ENCODE results near the gene SUN2. TPM values are rescaled to one million over a fixed set of nuclear protein-coding genes. Genes with fewer than 3 reads are reported as not detected.
A peak's percentile ranks its signal among the peaks of the same experiment; 100 is the strongest.

SUN2 gene
- total RNA-seq, 2 donors from 2014 or later: 106 to 123 TPM

GRCh38 chr22:38745676-38746460 is 9.9 kb downstream of the SUN2 start:
- peak overlapping the region; percentile 27 for H3K27ac ChIP-seq
- H3K36me3 ChIP-seq: peaks cover 41% of the 10 kb centered on the region
- no peak overlapping the region for H3K9ac ChIP-seq (ENCODE audit: low read depth in 2 of 2, low read length in 2 of 2)
- no peak overlapping the region for H3K4me3 ChIP-seq
- no peak for TF ChIP-seq CTCF (IDR thresholded peaks at IDR 0.05)
- no peaks in the 10 kb centered on the region for H3K27me3 ChIP-seq
- intact Hi-C loops (cut with DNase I): no loop called here
- no peaks in the 10 kb centered on the region for H3K9me3 ChIP-seq
- peak; percentile 65 for DNase-seq
- H3K4me1 ChIP-seq: peaks cover 4% of the 10 kb centered on the region

DNA sequence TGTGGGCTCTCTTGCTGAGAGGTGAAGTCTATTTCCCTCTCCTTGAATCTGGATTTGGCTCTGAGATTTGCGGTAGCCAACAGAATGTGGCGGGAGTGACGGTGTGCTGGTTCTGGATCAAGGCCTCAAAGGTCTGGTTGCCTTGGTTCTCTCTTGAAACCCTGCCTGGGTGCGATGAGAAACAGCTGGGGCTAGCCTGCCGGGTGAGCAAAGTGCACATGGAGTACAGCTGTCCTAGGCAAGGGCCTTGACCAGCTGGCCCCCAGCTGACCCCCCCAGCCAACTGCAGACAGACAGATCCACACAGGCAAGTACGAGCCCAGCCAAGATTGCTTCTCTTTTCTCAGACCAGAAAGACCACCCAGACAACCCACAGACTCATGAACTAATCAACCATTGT is 10.8 kb downstream of the SUN2 start:
- Histone ChIP-seq H3K9ac (ENCODE audit: low read depth in 2 of 2, low read length in 2 of 2) (no peak overlapping the region), H3K27ac (no peak overlapping the region), H3K4me3 (no peak overlapping the region), H3K27me3 (no peaks in the 10 kb centered on the region), H3K9me3 (no peaks in the 10 kb centered on the region), H3K4me1 (no peaks in the 10 kb centered on the region), H3K36me3 (peaks cover 42% of the 10 kb centered on the region)
- no peak for DNase-seq
- TF ChIP-seq CTCF (IDR thresholded peaks at IDR 0.05): no peak
- intact Hi-C loops (cut with DNase I): no loop called here

- DNase-seq: no peak
- no peak overlapping the region for H3K9ac ChIP-seq (ENCODE audit: low read depth in 2 of 2, low read length in 2 of 2)
- H3K27me3 ChIP-seq: no peaks in the 10 kb centered on the region
- H3K27ac ChIP-seq: no peak overlapping the region
- TF ChIP-seq CTCF (IDR thresholded peaks at IDR 0.05): no peak
- peaks cover 56% of the 10 kb centered on the region for H3K36me3 ChIP-seq
- no peak overlapping the region for H3K4me3 ChIP-seq
- intact Hi-C loops (cut with DNase I): no loop called here
- no peaks in the 10 kb centered on the region for H3K4me1 ChIP-seq
- no peaks in the 10 kb centered on the region for H3K9me3 ChIP-seq
These were observed 13.4 kb downstream of the SUN2 start for GRCh38 chr22:38742176-38742942.

GRCh38 chr22:38741576-38741975 is 14.2 kb downstream of the SUN2 start:
- Histone ChIP-seq H3K36me3 (peaks cover 56% of the 10 kb centered on the region), H3K4me3 (no peak overlapping the region), H3K27ac (no peak overlapping the region), H3K27me3 (no peaks in the 10 kb centered on the region), H3K4me1 (no peaks in the 10 kb centered on the region), H3K9me3 (no peaks in the 10 kb centered on the region), H3K9ac (ENCODE audit: low read depth in 2 of 2, low read length in 2 of 2) (no peak overlapping the region)
- no peak for DNase-seq
- intact Hi-C loops (cut with DNase I): no loop called here
- TF ChIP-seq CTCF (IDR thresholded peaks at IDR 0.05): no peak

GRCh38 chr22:38741166-38741565 is 14.6 kb downstream of the SUN2 start:
- Histone ChIP-seq H3K27ac (no peak overlapping the region), H3K4me1 (no peaks in the 10 kb centered on the region), H3K9me3 (no peaks in the 10 kb centered on the region), H3K36me3 (peaks cover 56% of the 10 kb centered on the region), H3K4me3 (no peak overlapping the region), H3K27me3 (no peaks in the 10 kb centered on the region), H3K9ac (ENCODE audit: low read depth in 2 of 2, low read length in 2 of 2) (no peak overlapping the region)
- DNase-seq: no peak
- intact Hi-C loops (cut with DNase I): no loop called here
- TF ChIP-seq CTCF (IDR thresholded peaks at IDR 0.05): no peak
